ENCODE results near the gene GDAP2. TPM values are rescaled to one million over a fixed set of nuclear protein-coding genes. Genes with fewer than 3 reads are reported as not detected.
"Not testable (repeated sequence)": the region's sequence is repeated elsewhere in the genome, so short reads cannot be mapped to it uniquely, and the experiment has no call there.

The GDAP2 gene, protein sequence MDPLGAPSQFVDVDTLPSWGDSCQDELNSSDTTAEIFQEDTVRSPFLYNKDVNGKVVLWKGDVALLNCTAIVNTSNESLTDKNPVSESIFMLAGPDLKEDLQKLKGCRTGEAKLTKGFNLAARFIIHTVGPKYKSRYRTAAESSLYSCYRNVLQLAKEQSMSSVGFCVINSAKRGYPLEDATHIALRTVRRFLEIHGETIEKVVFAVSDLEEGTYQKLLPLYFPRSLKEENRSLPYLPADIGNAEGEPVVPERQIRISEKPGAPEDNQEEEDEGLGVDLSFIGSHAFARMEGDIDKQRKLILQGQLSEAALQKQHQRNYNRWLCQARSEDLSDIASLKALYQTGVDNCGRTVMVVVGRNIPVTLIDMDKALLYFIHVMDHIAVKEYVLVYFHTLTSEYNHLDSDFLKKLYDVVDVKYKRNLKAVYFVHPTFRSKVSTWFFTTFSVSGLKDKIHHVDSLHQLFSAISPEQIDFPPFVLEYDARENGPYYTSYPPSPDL
- total RNA-seq: 13.3 TPM
- long read RNA-seq, full-length matches to known transcripts: 4 of 5 reads
- long read RNA-seq, partial matches to known transcripts: 0 of 5 reads
- long read RNA-seq, other reads (novel, unspliced or antisense): 1 of 5 reads

DNA sequence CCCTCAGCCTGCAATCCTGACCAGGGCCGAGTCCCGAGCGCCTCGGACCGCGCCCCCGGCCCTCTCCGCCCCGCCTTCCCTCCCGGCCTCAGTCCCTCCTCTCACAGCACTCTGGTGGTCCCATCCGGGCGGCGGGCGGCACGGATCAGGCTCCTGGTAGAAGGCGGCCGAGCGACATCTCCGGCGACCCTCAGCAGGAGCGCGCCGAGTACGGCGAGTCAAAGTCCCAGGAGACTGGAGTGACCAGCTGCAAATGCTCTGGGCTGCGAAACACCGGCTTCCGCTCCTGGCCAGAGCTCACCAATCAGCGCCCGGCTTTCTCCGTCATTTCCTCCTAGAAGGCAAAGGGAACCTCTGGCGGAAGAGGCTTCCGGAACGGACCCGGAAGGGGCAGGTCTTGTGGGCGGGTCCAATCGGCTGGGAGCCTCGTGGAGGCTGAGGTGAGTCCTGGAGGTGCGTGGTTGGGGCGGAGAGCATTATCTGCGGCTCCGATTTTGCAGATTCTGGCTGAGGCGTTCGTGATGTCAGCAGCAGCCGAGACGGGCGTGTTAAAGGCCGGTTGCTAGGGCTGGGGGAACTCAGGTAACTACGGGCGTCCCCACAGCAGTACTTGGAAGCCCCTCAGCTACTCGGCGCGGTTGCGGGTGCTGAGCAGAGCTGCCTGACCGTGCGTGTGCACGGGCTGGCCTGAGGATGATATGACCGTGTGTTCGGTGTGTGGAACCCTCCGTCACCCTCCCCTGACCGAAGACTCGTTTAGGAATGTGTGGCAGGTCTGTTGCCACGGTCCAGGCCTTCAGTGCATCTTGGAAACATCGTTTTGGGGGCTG is at the start of gene GDAP2, which contains the start of gene WDR3:
Gene GDAP2 (minus strand): TSS at position 279 of the 830 bp plus-strand sequence. CDS start 9,264 bp downstream, outside the sequence.
Gene WDR3 (plus strand): TSS at position 397 of the 830 bp plus-strand sequence. CDS start 3,581 bp downstream, outside the sequence.
- intact Hi-C loops (cut with DNase I): no loop called here
- peak; percentile 99 for ATAC-seq (ENCODE audit: poor library complexity)

GRCh38 chr1:117976381-117976780 is 47.0 kb upstream of the GDAP2 start:
- ATAC-seq (ENCODE audit: poor library complexity) (no peak), DNase-seq (no peak)
- intact Hi-C loops (cut with DNase I): no loop called here

More for the DNA sequence above, at the start of gene GDAP2, which contains the start of gene WDR3:
- DNase-seq: peak; percentile 98

DNA sequence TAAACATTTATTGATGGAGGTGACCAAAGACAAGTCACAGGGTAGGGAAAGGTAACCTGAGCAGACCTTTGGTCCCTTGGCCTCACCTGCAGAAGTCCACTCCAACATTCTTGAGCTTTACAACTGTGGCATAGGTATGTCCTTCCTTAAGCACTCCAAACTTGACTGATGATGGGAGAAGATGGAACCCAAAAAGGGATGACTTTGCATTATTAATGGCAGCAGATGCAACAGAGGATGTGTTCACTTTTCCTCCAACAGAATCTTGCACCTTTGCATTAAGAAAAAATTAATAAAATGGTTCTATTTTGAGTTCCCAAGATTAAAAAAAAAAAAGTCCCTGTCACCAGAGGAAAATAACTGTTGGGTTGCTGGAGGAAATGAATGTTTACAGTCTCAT is 42.4 kb upstream of the GDAP2 start:
- DNase-seq: no peak
- no peak for ATAC-seq (ENCODE audit: poor library complexity)
- intact Hi-C loops (cut with DNase I): no loop called here

GRCh38 chr1:117970252-117970651 is 40.8 kb upstream of the GDAP2 start:
- no peak for ATAC-seq (ENCODE audit: poor library complexity)
- DNase-seq: no peak
- intact Hi-C loops (cut with DNase I): no loop called here

- DNase-seq: no peak
- no peak for ATAC-seq (ENCODE audit: poor library complexity)
- intact Hi-C loops (cut with DNase I): no loop called here
Measured at GRCh38 chr1:117967881-117968280, 38.5 kb upstream of the GDAP2 start.

DNA sequence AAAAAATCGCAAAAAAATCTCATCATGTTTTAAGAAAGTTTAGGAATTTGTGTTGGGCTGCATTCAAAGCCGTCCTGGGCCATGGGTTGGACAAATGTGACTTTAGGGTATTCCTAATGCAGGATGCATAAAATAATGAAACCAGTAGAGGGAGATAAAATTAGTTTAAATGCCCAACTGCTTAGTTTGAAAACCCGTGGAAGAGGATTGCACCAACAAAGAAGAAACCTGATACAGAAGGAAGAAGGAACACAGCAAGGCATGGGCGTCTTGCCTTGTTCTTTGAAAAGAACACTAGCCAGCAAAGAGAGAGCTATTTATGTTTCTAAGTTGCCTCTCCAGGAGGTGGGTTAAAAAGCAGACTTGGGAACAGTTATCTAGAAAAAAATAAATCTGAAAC is 38.1 kb upstream of the GDAP2 start:
- intact Hi-C loops (cut with DNase I): no loop called here
- DNase-seq: no peak
- no peak for ATAC-seq (ENCODE audit: poor library complexity)

DNA sequence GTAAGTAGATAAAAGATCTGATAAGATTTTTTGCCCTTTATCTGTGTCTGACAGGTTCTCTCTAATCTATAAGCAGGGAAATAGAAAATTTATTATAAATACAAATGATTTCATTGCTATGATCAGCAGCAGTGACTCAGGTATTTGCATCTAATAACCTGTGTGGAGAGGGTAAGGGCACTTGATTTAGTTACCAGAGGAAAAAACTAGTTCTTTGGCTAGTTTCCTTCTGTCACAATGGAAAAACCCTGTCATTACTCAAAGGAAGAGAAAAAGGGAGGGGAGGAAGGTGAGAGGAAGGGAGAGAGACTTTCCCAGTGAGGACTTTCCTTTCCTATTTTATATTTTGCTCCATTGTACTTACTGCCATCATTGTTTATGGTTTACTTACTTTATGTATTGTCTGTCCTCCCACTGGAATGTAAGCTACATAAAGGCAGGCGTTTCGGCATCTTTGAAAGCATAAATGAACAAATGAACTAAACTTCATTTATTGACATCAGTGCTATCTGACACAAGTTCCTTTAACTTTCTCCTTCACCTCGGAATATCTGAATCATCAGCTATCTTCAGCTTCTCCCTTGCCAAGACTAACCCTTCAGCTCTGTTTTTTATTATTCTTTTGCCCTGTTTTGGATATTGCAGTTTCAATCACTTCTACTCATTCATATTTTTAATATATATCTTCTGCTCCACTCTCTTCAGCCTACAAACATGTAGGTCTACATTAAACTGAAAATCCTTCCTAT is 35.0 kb upstream of the GDAP2 start:
- no peak for DNase-seq
- ATAC-seq (ENCODE audit: poor library complexity): no peak
- intact Hi-C loops (cut with DNase I): no loop called here

- intact Hi-C loops (cut with DNase I): no loop called here
- DNase-seq (no peak), ATAC-seq (ENCODE audit: poor library complexity) (no peak)
Measured at GRCh38 chr1:117959364-117959763, 29.9 kb upstream of the GDAP2 start.

- DNase-seq: no peak
- no peak for ATAC-seq (ENCODE audit: poor library complexity)
- intact Hi-C loops (cut with DNase I): no loop called here
Measured at GRCh38 chr1:117952386-117952785, 23.0 kb upstream of the GDAP2 start.

- DNase-seq (no peak), ATAC-seq (ENCODE audit: poor library complexity) (no peak)
- intact Hi-C loops (cut with DNase I): no loop called here
Measured at GRCh38 chr1:117942293-117942692, 12.9 kb upstream of the GDAP2 start.

DNA sequence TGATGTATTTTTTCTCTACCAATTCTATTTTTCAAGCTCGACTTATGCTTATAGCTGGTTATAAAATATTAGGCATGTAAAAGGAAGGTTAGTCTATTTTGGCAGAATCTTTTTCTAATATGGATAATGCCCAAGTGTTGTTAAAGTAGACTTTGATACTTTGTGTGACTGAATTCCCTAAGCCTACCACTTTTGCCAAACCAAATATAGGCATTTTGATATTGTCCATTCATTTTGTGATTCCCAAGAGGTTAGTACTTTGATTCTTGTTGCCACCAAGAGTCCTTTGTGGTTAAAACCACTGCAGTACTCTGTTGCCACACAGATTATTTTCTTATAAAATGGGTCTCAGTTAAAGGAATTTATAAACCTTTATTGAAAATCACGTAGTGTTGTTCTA is 4.3 kb upstream of the GDAP2 start:
- intact Hi-C loops (cut with DNase I): no loop called here
- DNase-seq (no peak), ATAC-seq (ENCODE audit: poor library complexity) (no peak)

DNA sequence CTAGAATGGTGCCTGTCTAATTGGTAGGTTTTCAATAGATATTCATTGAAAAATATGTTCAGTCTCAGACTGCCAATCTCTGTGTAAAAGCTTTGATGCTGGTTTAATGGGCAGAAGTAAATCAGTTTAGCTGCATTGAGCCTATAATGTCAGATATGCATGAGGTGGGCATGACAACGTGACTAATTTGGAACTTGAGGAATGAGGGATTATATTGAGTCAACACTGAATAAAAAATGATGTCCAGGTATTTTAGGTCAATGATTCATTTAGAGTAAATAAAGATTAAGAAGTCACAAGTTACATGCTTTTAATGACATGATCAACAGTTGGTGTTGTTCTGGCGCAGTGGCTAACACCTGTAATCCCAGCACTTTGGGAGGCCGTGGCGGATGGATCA is 3.2 kb upstream of the GDAP2 start:
- no peak for DNase-seq
- ATAC-seq (ENCODE audit: poor library complexity): no peak
- intact Hi-C loops (cut with DNase I): no loop called here

DNA sequence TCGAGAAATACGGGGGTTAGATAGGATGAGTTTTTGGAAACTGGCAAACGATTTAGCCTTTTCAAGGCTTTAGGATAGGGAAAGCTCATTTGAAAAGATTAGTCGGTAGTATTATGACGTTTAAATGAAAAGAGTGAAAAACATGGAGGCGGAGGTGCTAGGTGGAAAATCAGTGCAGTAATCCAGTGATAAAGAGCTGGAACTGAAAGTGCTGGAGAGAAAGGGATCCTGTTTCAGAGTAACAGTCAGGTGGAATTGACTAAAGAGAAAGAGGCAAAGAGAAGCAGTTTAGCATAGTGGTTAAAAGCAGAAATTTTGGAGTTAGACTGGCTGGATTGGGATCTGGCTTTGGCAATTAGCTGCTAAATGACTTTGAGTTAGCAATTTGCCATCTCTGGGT is 1.1 kb upstream of the GDAP2 start:
- ATAC-seq (ENCODE audit: poor library complexity): no peak
- intact Hi-C loops (cut with DNase I): no loop called here
- no peak for DNase-seq

GRCh38 chr1:117930173-117930447 is 689 bp upstream of the GDAP2 start:
- intact Hi-C loops (cut with DNase I): no loop called here
- no peak for ATAC-seq (ENCODE audit: poor library complexity)

DNA sequence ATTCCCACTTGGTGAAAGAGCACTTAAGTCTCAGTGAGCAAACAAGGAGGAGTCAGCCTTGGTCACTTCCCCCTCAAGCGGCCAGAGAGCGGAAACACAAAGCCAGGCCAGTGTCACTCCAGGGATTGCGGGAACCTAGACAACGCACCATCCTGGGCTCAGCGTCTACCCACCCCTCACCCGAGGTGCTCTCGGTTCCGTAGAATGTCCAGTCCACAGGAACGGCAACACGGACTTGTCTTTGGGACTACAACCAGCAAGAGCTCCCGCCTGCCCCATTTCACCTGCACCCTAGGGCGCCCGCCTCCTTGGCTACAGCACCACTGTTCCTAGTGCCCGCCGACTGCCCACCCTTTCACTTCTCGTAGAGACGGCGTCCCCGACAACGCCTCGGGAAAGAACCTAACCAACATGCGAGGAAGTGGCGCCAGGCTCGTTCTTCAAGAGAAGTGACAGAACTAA is 509 bp downstream of the GDAP2 start:
- ATAC-seq (ENCODE audit: poor library complexity): peak; percentile 80
- DNase-seq: peak; percentile 66
- intact Hi-C loops (cut with DNase I): no loop called here

More at GRCh38 chr1:117930173-117930447, 689 bp upstream of the GDAP2 start:
- DNase-seq: no peak

GRCh38 chr1:117925981-117926380 is 3.4 kb downstream of the GDAP2 start:
- intact Hi-C loops (cut with DNase I): no loop called here

GRCh38 chr1:117922717-117923116 is 6.7 kb downstream of the GDAP2 start:
- intact Hi-C loops (cut with DNase I); ATAC-seq (ENCODE audit: poor library complexity); DNase-seq: not testable (repeated sequence)

More at GRCh38 chr1:117925981-117926380, 3.4 kb downstream of the GDAP2 start:
- ATAC-seq (ENCODE audit: poor library complexity) (no peak), DNase-seq (no peak)

DNA sequence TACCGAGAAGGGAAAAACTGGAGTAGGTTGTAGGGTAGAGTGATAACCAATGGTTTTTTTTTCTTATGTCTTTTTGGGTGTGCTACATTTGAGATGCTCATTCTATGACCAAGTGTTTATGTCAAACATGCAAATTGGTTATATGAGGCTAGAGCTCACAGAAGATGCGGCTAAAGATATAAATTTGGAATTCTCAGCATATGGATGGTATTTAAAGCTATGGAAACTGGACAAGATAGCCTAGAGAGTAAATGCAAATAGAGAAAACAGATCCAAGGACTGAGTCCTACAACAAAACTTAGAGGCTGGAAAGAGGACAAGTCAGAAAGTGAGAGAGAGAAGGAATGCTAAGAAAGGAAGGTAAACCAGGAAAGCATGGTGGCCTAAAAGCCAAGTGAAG is 7.4 kb downstream of the GDAP2 start:
- ATAC-seq (ENCODE audit: poor library complexity): no peak
- intact Hi-C loops (cut with DNase I): no loop called here
- no peak for DNase-seq

GRCh38 chr1:117919376-117919775 is 10.0 kb downstream of the GDAP2 start:
- DNase-seq (no peak), ATAC-seq (ENCODE audit: poor library complexity) (no peak)
- intact Hi-C loops (cut with DNase I): no loop called here

Data from Right ventricle myocardium superior (tissue), 1 donor.